T-helper 1 cell treated with Interleukin-12 subunit alpha and Interleukin-12 subunit beta and Interleukin-4 antibody, amounts not matched to agents 30 ng/mL and 1 ng/mL, for 36 hours (primary cell): ENCODE results near the gene QRICH2. TPM values are rescaled to one million over a fixed set of nuclear protein-coding genes. Genes with fewer than 3 reads are reported as not detected.
"Not testable (repeated sequence)": the region's sequence is repeated elsewhere in the genome, so short reads cannot be mapped to it uniquely, and the experiment has no call there.

ENCODE experiments used
- intact Hi-C: fragments of 100-400 bp; cut with micrococcal nuclease; formaldehyde crosslinking; loops from one replicate; pipeline ENCODE4 v1.15.1; 2024
- total RNA-seq: library from RNA; stranded (reverse); gene quantifications from 2 replicates; pipeline ENCODE4 v1.2.3, GENCODE V29; 2022

The QRICH2 gene
- total RNA-seq, 1 donor from 2014 or later = 5.1 TPM

DNA sequence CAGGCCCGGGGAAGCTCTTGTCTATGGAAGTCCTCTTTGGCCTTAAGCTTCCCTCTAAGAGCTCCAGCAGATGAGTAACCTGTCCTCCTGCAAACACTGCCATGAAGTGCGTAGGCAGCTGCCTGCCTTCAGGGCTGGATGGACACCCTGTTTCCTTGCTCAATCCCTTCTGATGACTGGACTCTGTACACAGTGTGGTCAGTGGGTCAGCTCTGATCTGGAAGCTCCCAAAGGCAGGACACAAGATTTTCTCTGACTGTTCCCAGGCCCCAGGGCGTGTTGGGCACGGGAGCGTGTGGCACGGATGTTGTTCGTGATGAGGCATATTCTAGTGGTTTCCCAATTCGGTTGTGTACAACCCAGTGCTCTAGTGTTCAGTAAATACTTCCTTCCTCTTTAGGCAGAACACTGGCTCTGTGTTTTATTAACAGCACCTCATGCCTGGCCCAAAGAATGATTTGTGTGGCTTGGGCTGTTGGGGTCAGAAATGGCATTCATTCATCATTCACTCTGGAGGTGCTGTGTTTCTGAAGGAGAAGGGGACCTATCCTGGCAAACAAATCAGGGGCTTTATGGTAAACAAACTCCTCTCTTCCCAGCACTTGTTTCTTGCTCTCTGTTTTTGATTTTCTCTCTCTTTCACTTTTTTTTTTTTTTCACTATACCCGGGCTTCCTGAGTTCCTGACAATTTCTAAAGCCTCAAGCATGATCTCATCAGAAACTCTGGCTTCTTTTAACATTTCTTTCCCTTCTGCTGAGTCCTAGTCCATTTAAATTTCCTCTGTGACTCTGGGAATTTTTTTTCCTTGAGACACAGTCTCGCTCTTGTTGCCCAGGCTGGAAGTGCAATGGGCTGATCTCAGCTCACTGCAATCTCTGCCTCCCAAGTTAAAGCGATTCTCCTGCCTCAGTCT, 55.8 kb downstream of the QRICH2 start:
- intact Hi-C loops = loop anchor here (1.0 kb wide), 2 partner anchors 11 to 12 kb away; no protein-coding TSS in a partner anchor

DNA sequence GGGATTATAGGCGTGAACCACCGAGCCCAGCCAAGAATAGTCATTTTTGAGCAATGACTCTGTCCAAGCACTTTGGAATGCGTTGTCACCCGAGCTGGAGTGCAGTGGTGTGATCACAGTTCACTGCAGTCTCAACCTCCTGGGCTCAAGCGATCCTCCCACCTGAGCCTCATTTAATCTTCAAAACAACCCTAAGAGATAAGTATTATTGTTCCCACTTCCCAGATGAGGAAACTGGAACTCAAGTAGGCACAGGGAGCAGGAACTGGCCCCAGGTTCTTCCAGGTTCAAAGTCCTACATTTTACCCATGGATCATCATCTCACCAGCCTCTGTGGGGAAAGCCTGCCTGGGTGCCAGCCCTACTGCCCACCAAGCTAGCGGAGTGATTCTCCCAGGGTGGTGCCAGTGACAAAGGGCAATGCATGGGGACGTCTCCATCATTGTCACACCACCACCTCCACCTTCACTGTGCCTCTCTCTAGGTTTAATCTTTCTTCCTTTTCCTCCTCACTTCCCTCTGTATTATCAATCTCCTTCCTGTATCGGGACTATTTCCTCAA, 56.5 kb downstream of the QRICH2 start:
- intact Hi-C loops = loop anchor here (1.0 kb wide), 2 partner anchors 10 to 13 kb away; no protein-coding TSS in a partner anchor

DNA sequence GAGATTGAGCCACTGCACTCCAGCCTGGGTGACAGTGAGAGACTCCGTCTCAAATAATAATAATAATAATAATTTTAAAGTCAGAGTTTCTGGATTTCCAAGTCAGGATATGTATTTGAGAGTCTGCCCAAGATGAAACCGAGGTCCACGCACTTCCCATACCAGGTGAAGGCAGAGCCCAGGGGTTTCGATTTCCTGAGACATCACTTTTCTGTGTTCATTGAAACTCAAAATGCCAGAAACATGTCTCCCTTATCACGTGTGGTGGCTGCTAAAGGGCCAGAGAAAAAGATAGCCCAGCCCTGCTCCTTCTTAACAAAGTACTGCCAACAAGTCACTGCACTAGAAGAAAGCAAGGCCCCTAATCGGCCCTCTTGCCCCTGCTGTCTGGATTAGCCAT, 57.9 kb downstream of the QRICH2 start:
- intact Hi-C loops = no loop called here

- intact Hi-C loops = no loop called here
Measured at GRCh38 chr17:76248013-76248782, 59.9 kb downstream of the QRICH2 start.

- intact Hi-C loops = no loop called here
Measured at GRCh38 chr17:76247304-76247703, 60.8 kb downstream of the QRICH2 start.

DNA sequence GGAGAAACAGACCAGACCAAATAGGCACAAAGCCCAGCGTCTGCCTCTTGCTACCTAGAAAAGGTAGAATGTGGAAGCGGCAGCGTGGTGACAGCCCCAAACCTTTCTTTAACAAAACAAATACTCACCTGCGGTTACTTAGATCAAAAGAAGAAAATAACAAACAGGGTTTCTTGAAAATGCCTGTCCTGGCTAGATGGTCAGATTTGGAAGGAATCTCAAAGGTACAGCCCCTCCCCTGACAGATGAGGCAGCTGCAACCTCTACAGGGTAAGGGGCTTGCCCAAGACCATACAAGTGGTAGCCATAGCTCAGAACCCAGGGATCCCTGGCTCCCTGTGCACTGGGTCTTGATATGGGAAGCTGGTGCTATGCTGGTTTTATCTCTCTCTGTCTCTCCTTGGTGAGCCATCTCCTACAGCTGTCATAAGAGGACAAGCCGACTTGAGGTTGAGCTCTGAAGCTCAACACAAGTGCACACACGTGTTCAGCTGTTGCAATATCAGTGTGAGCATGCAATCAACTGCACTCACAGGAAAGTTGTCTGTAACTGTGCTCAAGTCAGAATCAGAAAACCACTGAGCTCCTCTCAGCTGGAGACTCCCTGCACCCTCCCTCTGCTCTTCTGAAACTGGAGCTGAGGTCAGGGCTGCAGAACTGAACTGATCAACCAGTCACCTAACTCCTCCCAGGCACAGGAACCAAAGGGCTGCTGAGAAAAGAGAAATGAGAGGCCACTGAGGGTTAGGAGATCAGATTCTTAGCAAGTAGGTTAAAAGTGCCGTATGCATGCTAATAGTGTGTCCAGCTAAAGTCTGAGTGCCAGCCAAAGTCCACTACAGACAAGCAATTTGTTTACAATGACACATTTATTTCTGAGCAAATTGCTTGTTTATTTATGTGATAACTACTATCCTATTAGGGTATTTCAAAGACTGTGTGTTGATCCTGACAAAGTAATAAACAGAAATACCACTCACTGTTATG, 61.7 kb downstream of the QRICH2 start:
- intact Hi-C loops = loop anchor here (1.0 kb wide), 5 partner anchors 10 to 64 kb away; no protein-coding TSS in a partner anchor

- intact Hi-C loops = not testable (repeated sequence)
Measured at GRCh38 chr17:76244721-76245120, 63.4 kb downstream of the QRICH2 start.

DNA sequence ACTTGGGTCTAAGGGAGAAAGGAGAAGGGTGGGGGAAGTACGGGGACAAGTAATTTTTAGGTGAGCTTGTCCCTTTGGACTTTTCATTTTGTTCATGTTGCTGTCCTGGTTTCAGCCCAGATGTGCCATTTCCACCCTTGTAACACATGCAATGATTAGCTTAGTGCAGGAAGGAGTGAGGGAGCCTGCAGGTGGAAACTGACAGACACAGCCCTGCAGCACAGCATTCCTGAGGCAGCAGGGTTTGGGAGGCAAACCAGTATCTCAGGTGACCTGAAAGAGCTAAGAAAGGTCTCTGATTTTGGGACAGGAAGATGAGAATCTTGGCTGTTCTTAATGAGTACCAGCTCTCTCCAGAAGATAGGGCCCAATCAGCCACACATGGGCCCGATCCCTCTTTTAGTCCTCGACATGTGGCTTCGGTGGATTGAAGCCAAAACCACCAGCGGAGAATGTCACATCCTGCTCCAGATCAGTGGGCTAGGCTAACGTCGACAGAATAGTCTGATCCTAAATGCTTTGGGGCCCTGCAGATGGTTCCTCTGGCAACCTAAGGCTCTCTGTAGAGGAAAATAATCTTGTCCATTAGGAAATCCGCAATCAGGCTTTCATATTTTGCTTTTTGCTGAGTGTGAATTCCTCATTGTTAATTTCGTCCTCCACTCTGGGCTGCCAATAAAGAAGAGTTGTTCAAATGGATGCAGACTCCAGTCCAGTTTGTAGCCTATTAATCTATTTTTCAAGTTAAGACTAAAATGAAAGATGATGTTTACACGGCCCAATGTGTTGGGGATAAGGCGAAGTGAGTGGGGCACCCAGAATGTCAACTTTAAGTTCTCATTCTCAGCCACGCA, 64.0 kb downstream of the QRICH2 start:
- intact Hi-C loops = no loop called here

- intact Hi-C loops = loop anchor here (1.0 kb wide), 1 partner anchor 11 kb away; no protein-coding TSS in a partner anchor
Measured at GRCh38 chr17:76241691-76242255, 66.3 kb downstream of the QRICH2 start.

- intact Hi-C loops = loop anchor here (1.0 kb wide), 1 partner anchor 11 kb away; no protein-coding TSS in a partner anchor
Measured at GRCh38 chr17:76241204-76241538, 66.9 kb downstream of the QRICH2 start.

DNA sequence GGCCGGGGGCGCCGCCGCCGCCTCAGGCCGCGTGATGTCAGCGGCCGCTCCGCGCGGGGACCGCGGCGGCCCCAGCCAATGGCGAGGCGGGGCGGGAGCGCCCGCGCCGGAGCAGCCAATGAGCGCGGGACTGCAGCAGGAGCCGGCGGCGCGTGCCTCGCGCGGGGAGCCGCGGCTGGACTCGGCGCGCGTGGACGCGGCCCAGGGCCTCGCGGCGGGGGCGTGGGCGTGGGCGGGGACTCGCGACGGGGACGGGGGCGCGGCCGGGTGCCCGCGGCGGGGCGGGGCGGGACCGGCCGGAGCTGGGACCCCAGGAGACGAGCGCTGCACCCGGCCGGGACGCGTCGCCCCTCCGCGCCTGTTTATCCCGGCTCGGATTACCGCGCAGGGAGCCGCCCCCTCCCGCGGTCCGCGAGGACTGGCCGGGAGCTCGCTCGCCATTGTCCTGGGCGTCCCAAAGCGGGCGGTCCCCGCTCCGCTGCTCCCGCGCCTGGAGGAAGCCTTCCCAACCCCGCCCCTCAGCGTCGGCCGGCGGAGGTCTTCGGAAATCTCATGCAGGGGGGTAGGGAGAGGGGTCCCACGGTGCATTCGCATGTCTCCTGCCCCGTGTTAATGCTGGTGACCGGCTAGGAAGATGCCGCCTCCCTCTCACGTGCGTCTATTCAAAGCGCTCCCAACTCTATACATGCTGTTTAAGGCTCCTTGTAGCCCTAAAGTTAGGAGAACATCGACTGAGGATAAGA, 67.4 kb downstream of the QRICH2 start, which contains the start of gene RNF157:
TSS of gene RNF157 (minus strand) at position 33 of the 743 bp plus-strand sequence. CDS start 253 bp downstream, outside the sequence.
- intact Hi-C loops = loop anchor here (1.0 kb wide), 2 partner anchors 12 to 48 kb away; no protein-coding TSS in a partner anchor

DNA sequence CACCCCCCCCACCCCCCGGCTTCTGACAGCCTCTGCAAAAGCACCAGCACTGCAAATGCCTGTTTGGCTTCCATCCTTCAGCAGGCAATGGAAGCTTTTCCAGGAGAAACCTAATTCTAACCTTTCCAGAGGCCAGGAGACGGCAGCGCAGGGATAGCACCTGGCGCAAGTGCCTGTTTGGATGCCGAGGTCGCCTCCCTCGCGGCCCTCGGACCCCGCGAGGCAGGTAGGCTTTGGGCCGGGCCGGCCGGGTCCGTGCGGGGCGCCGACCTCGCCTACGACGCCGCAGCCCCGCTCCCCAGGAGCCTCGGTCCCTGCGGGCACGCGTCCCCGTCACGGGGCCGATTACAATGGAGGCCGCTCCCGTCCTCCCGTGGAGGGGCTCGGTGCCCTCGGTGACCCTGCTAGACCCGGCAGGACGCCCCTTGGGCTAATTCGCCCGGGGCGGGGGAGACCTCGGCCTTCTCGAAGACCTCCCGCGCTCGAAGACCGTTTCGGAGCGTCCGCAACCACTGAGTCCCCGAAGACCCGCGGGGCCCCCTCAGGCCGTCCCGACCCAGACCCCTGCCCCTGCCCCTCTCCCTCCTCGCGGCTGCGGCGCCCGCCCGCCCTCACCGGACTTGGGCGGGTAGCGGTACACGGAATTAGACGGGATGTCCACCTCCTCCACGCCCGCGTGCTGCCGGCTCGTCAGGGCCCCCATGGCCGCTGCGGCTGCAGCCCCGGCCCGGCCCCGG, 68.4 kb downstream of the QRICH2 start:
- intact Hi-C loops = loop anchor here (1.0 to 5.0 kb wide), 2 partner anchors 33 to 47 kb away; no protein-coding TSS in a partner anchor

GRCh38 chr17:76238847-76239537, 69.1 kb downstream of the QRICH2 start:
- intact Hi-C loops = loop anchor here (5.0 kb wide), 1 partner anchor 33 kb away; no protein-coding TSS in a partner anchor

DNA sequence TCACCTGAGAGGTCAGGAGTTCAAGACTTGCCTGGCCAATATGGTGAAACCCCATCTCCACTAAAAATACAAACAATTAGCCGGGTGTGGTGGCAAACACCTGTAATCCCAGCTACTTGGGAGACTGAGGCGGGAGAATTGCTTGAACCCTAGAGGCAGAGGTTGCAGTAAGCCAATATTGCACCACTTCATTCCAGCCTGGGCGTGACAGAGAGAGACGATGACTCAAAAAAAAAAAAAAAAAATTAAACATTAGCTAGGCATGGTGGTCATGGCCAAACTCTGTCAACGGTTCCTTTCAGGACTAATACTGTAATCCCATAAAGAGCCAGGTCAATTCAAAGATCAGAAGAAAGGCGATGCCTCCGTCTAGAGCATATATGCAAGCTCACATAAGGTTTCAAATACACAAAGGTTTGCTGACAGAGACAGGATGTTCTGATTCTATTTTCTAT, 70.2 kb downstream of the QRICH2 start:
- intact Hi-C loops = loop anchor here (5.0 kb wide), 1 partner anchor 34 kb away; no protein-coding TSS in a partner anchor

- intact Hi-C loops = loop anchor here (5.0 kb wide), 1 partner anchor 36 kb away; no protein-coding TSS in a partner anchor
Measured at GRCh38 chr17:76236603-76237002, 71.5 kb downstream of the QRICH2 start.

DNA sequence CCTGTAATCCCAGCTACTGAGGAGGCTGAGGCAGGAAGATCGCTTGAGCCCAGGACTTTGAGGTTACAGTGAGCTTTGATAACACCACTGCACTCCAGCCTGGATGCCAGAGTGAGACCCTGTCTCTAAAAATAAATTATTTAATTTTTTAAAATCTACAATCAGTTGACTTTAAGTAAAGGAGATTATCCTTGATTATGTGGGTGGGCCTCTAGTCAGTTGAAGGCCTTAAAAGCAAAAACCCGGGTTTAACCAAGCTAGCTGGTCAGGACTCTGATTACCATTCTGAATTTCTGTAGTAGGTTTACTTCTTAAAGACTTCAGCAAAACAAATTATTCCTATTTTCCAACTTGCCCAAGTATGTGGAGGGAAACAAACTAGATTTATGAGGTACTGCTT, 72.2 kb downstream of the QRICH2 start:
- intact Hi-C loops = loop anchor here (5.0 kb wide), 1 partner anchor 36 kb away; no protein-coding TSS in a partner anchor

DNA sequence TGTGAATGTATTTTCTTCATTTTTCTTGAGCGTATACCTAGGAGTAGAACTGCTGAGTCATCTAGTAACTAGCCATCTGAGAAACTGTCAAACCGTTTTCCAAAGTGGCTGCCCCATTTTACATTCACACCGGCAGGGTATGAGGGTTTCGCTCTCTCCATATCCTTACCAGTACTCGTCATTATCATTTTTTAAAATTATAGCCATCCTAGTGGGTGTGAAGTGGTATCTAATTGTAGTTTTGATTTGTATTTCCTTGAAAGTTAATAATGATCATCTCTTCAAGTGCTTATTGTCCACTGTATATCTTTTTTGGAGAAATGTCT, 73.8 kb downstream of the QRICH2 start:
- intact Hi-C loops = no loop called here
